HCT116 (cell line): ENCODE results near the gene HHAT. TPM values are rescaled to one million over a fixed set of nuclear protein-coding genes. Genes with fewer than 3 reads are reported as not detected.

ENCODE experiments used
- ATAC-seq: fragments of 200-7000 bp; cut with Tn5 transposase; 2 replicates; pipeline ENCODE4 v1.9.1; 2020; ENCODE audit warnings: mild to moderate bottlenecking, moderate library complexity
- BruUV-seq: library from RNA; stranded (reverse); fragments of 400-500 nt; replicated peaks from 2 replicates; lab custom pipeline; 2021; lab: Mats Ljungman, UMichigan
- CTCF ChIA-PET: fragments of 300-600 bp; sonication (Branson Sonifier 250); formaldehyde crosslinking; loops from one replicate; lab custom pipeline; 2021; ENCODE audit warnings: antibody characterized with exemption; lab: Charles Lee
- POLR2A ChIA-PET: fragments of 300-600, 350-600 bp; sonication (Branson Sonifier 250); formaldehyde crosslinking; loops from one replicate; lab custom pipeline; 2021; ENCODE audit warnings: antibody characterized with exemption; lab: Charles Lee
- RAD21 ChIA-PET, 2 experiments: fragments of 300-600 bp; sonication (Branson Sonifier 250); formaldehyde crosslinking; loops; one replicate each; lab custom pipeline; 2023; ENCODE audit warnings: low total read pairs in 2 of 2; ENCODE audit not compliant: uncharacterized antibody in 2 of 2, unreplicated experiment in 2 of 2, low non-redundant PET in 1 of 2; lab: Charles Lee
- DNase-seq: peaks from one replicate; pipeline ENCODE4 v3.0.0-alpha.2; 2010; ENCODE audit warnings: low read depth, low spot score
- H2AFZ ChIP-seq: fragments of 200-600 bp; shearing (Covaris generic), sonication (generic); 2 replicates; pipeline ENCODE4 v1.6.1; 2017; ENCODE audit warnings: low read depth, mixed run types, mixed read lengths, antibody characterized with exemption, low read length; ENCODE audit not compliant: poor library complexity, severe bottlenecking
- H3K27ac ChIP-seq: 2 replicates; pipeline ENCODE4 v1.5.1; 2012; ENCODE audit warnings: low read depth, low read length
- H3K27me3 ChIP-seq: fragments of 200-600 bp; sonication (generic); 2 replicates; pipeline ENCODE4 v1.6.1; 2016; ENCODE audit warnings: mixed run types, low read length, mixed read lengths; ENCODE audit not compliant: insufficient read depth
- H3K36me3 ChIP-seq, 2 experiments: fragments of 200-500 bp in 1 of 2; fragments of 200-600 bp in 1 of 2; sonication (Bioruptor generic) in 1 of 2; sonication (generic) in 1 of 2; 2 replicates each; pipeline versions ENCODE4 v1.5.1 to v1.6.1; 2014 to 2016; ENCODE audit warnings: low read length in 2 of 2, inconsistent platforms in 1 of 2, mixed read lengths in 1 of 2, mixed run types in 1 of 2; ENCODE audit not compliant: insufficient read depth in 2 of 2, control insufficient read depth in 1 of 2
- H3K4me1 ChIP-seq, 2 experiments: fragments of 200-600 bp in 1 of 2; sonication (generic) in 1 of 2; 2 replicates each; pipeline versions ENCODE4 v1.5.1 to v1.6.1; 2012 to 2017; ENCODE audit warnings: low read length in 2 of 2, inconsistent platforms in 1 of 2, mild to moderate bottlenecking in 1 of 2, mixed read lengths in 1 of 2, mixed run types in 1 of 2, moderate library complexity in 1 of 2; ENCODE audit not compliant: insufficient read depth in 2 of 2, control insufficient read depth in 1 of 2
- H3K4me2 ChIP-seq: fragments of 200-600 bp; sonication (generic); 2 replicates; pipeline ENCODE4 v1.6.1; 2017; ENCODE audit warnings: mixed run types, low read length, mixed read lengths
- H3K4me3 ChIP-seq, 2 experiments: fragments of 200-600 bp in 1 of 2; sonication (generic) in 1 of 2; replicated peaks in 1 of 2; 2 replicates each; pipeline ENCODE4 v1.5.1; 2011 to 2016; ENCODE audit warnings: low read length in 2 of 2, control low read depth in 1 of 2, low read depth in 1 of 2, mild to moderate bottlenecking in 1 of 2, mixed read lengths in 1 of 2, mixed run types in 1 of 2
- H3K79me2 ChIP-seq: fragments of 200-600 bp; sonication (generic); 2 replicates; pipeline ENCODE4 v1.6.1; 2017; ENCODE audit warnings: mild to moderate bottlenecking, mixed run types, low read length, moderate library complexity, mixed read lengths; ENCODE audit not compliant: insufficient read depth
- H3K9ac ChIP-seq: fragments of 200-600 bp; sonication (generic); 2 replicates; pipeline ENCODE4 v1.6.1; 2016; ENCODE audit warnings: low read length, mixed read lengths
- H3K9me2 ChIP-seq: fragments of 200-600 bp; sonication (generic), shearing (Covaris generic); 2 replicates; pipeline ENCODE4 v1.6.1; 2017; ENCODE audit warnings: mixed run types, mild to moderate bottlenecking, moderate library complexity; ENCODE audit not compliant: insufficient read depth
- H3K9me3 ChIP-seq, 2 experiments: fragments of 200-500 bp in 1 of 2; fragments of 200-600 bp in 1 of 2; sonication (Bioruptor generic) in 1 of 2; sonication (generic) in 1 of 2; 2 replicates each; pipeline ENCODE4 v1.6.1; 2014 to 2017; ENCODE audit warnings: low read length in 2 of 2, mixed read lengths in 2 of 2, inconsistent platforms in 1 of 2, low read depth in 1 of 2, mild to moderate bottlenecking in 1 of 2, mixed run types in 1 of 2, moderate library complexity in 1 of 2; ENCODE audit not compliant: control insufficient read depth in 1 of 2, insufficient read depth in 1 of 2
- H4K20me1 ChIP-seq: fragments of 200-600 bp; sonication (generic), shearing (Covaris generic); 2 replicates; pipeline ENCODE4 v1.6.1; 2017; ENCODE audit warnings: mixed run types, mild to moderate bottlenecking, moderate library complexity; ENCODE audit not compliant: insufficient read depth
- ATF3 ChIP-seq: IDR thresholded peaks from 2 replicates; pipeline ENCODE4 v1.6.1; 2012
- ELF1 ChIP-seq: IDR thresholded peaks from 2 replicates; pipeline ENCODE4 v1.6.1; 2012; ENCODE audit warnings: low read depth, borderline replicate concordance
- EZH2phosphoT487 ChIP-seq: fragments of 200-600 bp; IDR thresholded peaks from 2 replicates; pipeline ENCODE4 v1.6.1; 2018; ENCODE audit warnings: antibody characterized with exemption, borderline replicate concordance
- JUND ChIP-seq: IDR thresholded peaks from 2 replicates; pipeline ENCODE4 v1.6.1; 2012
- SIN3A ChIP-seq: IDR thresholded peaks from 2 replicates; pipeline ENCODE4 v1.6.1; 2012; ENCODE audit warnings: low read depth
- SRF ChIP-seq: IDR thresholded peaks from 2 replicates; pipeline ENCODE4 v1.6.1; 2012; ENCODE audit warnings: low read depth
- ZBTB33 ChIP-seq: IDR thresholded peaks from 2 replicates; pipeline ENCODE4 v1.6.1; 2011; ENCODE audit warnings: mild to moderate bottlenecking, low read length, moderate library complexity; ENCODE audit not compliant: insufficient replicate concordance; ENCODE audit errors: extremely low read depth
- intact Hi-C: fragments of 100-400 bp; cut with micrococcal nuclease; formaldehyde crosslinking; loops from 2 replicates; pipeline ENCODE4 v1.10.0; 2022
- total RNA-seq: library from RNA; stranded (reverse); gene quantifications from one replicate; pipeline ENCODE4 v1.2.1, GENCODE V29; 2021; ENCODE audit not compliant: unreplicated experiment

The HHAT gene
- total RNA-seq, 1 experiment from 2014 or later: 2.7 TPM

- no peak for DNase-seq
- no peaks in the 10 kb centered on the region for H3K9me2 ChIP-seq
- ChIA-PET CTCF (no interaction called here), POLR2A (no interaction called here), RAD21 (no interaction called here)
- ATAC-seq: no peak
- H4K20me1 ChIP-seq: no peaks in the 10 kb centered on the region
- H3K9ac ChIP-seq: no peak overlapping the region
- H3K36me3 ChIP-seq: no peaks in the 10 kb centered on the region
- H2AFZ ChIP-seq: no peak overlapping the region
- H3K79me2 ChIP-seq: no peaks in the 10 kb centered on the region
- H3K9me3 ChIP-seq: no peaks in the 10 kb centered on the region
- TF ChIP-seq EZH2phosphoT487 (no peak), SIN3A (no peak), JUND (no peak)
- no peak overlapping the region for H3K4me3 ChIP-seq
- no peak overlapping the region for H3K27ac ChIP-seq
- H3K4me2 ChIP-seq: no peak overlapping the region
- no TSS peak for BruUV-seq
- intact Hi-C loops: no loop called here
- no peaks in the 10 kb centered on the region for H3K4me1 ChIP-seq
- peaks cover 28% of the 10 kb centered on the region for H3K27me3 ChIP-seq
Measured at GRCh38 chr1:210554382-210554781, 225.7 kb downstream of the HHAT start.

- no peak overlapping the region for H3K4me2 ChIP-seq
- no peaks in the 10 kb centered on the region for H3K79me2 ChIP-seq
- no peak for TF ChIP-seq JUND
- TF ChIP-seq ZBTB33: no peak
- no peak for TF ChIP-seq SRF
- no peak for TF ChIP-seq ATF3
- TF ChIP-seq ELF1: no peak
- intact Hi-C loops: no loop called here
- ChIA-PET CTCF (no interaction called here), RAD21 (no interaction called here), POLR2A (no interaction called here)
- H3K4me1 ChIP-seq: no peaks in the 10 kb centered on the region
- ATAC-seq: no peak
- no peaks in the 10 kb centered on the region for H3K9me2 ChIP-seq
- no peak for DNase-seq
- H3K9ac ChIP-seq: no peak overlapping the region
- no peak overlapping the region for H3K27ac ChIP-seq
- peaks cover 27% of the 10 kb centered on the region for H3K27me3 ChIP-seq
- H4K20me1 ChIP-seq: no peaks in the 10 kb centered on the region
- H3K36me3 ChIP-seq: no peaks in the 10 kb centered on the region
- H2AFZ ChIP-seq: no peak overlapping the region
- no TSS peak for BruUV-seq
- no peak overlapping the region for H3K4me3 ChIP-seq
- no peaks in the 10 kb centered on the region for H3K9me3 ChIP-seq
Measured at GRCh38 chr1:210556475-210556874, 227.8 kb downstream of the HHAT start.
